ENCODE data around the gene UBE2U.

- TF ChIP-seq NFYB (CRISPR knock-in tag; conservative IDR thresholded peaks at IDR 0.05; ENCODE audit: low read depth), result no peak
- no peak for TF ChIP-seq CTCF (IDR thresholded peaks at IDR 0.05)
- TF ChIP-seq STAT6 (CRISPR knock-in tag; conservative IDR thresholded peaks at IDR 0.05; ENCODE audit: low read depth), result no peak
- no peak for TF ChIP-seq HMGXB4 (CRISPR knock-in tag; IDR thresholded peaks at IDR 0.05)
- no peak for TF ChIP-seq IRF1 (CRISPR knock-in tag; IDR thresholded peaks at IDR 0.05)
- TF ChIP-seq ZNF317 (CRISPR knock-in tag; IDR thresholded peaks at IDR 0.05; ENCODE audit: borderline replicate concordance, low read depth), result no peak
- no peak for TF ChIP-seq CBFB (CRISPR knock-in tag; IDR thresholded peaks at IDR 0.05; ENCODE audit: low read depth)
- no peak for TF ChIP-seq USF2 (CRISPR knock-in tag; IDR thresholded peaks at IDR 0.05)
- TF ChIP-seq CREB1 (CRISPR knock-in tag; IDR thresholded peaks at IDR 0.05), result no peak
- TF ChIP-seq USF1 (CRISPR knock-in tag; IDR thresholded peaks at IDR 0.05), result no peak
- no peak for TF ChIP-seq ZNF281 (CRISPR knock-in tag; IDR thresholded peaks at IDR 0.05)
- TF ChIP-seq ZNF416 (CRISPR knock-in tag; IDR thresholded peaks at IDR 0.05), result no peak
- TF ChIP-seq ZBTB21 (CRISPR knock-in tag; IDR thresholded peaks at IDR 0.05; ENCODE audit: borderline replicate concordance), result no peak
- TF ChIP-seq MAX (CRISPR knock-in tag; IDR thresholded peaks at IDR 0.05), result no peak
These were observed 9.0 kb upstream of the UBE2U start for GRCh38 chr1:64194168-64195080.
